ENCODE results near the gene SP100.
"Not testable (repeated sequence)": the region's sequence is repeated elsewhere in the genome, so short reads cannot be mapped to it uniquely, and the experiment has no call there.

SP100 gene

DNA sequence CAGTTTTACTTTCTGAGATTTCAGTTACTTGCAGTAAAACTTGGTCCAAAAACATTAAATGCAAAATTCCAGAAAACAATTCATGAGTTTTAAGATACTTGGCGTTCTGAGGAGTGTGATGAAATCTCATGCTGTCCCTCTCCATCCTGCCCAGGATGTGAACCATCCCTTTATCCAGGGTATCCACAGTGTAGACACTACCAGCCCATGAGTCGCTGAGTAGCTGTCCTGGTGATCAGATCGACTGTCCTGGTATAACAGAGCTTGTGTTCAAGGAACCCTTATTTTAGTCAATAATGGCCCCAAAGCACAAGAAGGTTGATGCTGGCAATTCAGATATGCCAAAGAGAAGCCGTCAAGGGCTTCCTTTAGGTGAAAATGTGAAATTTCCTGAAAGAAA, 3.2 kb downstream of the SP100 start:
- DNase-seq (ENCODE audit: low read depth), result no peak

DNA sequence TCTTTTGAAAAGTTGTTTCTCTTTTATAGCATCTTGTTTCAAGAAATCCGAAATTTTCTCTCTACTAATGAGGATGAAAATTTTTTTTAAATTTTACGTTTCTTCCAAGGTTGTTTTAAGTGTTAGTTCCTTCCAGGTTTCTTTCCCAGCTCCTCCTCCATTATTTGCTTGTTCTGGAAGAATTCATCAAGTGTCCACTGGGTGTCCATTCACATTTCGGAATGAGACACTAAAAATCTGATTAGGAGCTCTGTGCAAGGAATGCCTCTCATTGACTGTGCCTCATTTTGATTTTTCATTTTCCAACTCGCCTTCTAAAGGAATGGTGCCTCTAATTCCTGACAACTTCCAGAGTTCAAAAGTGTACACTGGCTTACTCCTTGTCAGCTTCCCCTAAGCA, 6.1 kb downstream of the SP100 start:
- DNase-seq (ENCODE audit: low read depth), result no peak

DNA sequence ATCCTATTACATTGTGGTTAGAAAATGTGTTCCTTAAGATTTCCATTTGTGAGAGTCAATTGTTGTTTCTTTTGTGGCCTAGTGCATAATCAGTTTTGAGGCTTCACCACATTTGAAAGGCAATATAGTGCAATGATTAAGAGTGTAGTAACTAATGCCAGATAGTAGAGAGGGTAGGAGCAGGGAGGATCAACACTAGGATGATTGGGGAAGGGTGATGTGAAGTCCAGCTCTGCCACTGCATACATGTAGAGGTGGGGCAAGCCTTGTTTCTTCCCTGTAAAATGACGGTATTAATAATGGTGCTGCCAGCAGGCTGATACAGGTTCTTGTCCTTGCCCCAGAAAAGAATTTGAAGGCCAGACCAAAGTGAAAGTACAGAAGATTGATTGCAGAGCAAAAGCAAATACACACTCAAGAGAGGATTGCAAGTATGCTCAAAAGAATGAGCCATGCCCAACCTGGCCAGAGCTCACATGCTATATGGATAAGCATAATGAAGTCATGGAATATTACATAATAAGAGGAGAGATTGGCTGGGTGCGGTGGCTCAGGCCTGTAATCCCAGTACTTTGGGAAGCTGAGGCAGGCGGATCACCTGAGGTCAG, 8.0 kb downstream of the SP100 start:
- DNase-seq (ENCODE audit: low read depth), result no peak

DNA sequence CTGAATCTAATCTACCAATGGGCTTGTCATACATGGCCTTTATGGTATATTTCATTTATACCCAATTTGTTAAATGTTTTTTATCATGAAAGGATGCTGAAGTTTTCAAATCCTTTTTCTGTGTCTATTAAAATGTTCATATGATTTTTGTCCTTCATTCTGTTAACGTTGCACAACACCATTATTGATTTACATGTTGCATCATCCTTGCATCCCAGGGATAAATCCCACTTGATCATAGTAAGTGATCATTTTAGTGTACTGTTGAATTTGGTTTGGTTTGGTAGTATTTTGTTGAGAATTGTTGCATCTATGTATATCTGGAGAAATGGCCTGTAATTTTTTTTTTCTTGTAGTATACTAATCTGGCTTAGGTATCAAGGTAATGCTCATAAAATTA, 9.4 kb downstream of the SP100 start:
- no peak for DNase-seq (ENCODE audit: low read depth)

DNA sequence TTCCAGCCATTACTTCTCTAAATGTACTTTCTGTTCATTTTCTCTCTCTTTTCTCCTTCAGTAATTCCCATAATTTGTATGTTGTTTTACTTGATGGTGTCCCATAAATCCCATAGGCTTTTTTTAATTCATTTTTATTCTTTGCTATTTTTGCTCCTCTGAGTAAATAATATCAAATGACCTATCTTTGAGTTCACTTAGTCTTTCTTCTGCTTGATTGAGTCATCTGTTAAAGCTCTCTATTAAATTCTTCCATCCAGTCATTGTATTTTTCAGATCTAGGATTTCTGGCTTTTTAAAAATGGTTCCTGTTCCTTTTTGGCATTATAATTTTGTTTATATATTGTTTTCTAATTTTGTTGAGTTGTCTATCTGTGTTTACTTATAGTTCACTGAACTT, 13.5 kb downstream of the SP100 start:
- DNase-seq (ENCODE audit: low read depth), result no peak

DNA sequence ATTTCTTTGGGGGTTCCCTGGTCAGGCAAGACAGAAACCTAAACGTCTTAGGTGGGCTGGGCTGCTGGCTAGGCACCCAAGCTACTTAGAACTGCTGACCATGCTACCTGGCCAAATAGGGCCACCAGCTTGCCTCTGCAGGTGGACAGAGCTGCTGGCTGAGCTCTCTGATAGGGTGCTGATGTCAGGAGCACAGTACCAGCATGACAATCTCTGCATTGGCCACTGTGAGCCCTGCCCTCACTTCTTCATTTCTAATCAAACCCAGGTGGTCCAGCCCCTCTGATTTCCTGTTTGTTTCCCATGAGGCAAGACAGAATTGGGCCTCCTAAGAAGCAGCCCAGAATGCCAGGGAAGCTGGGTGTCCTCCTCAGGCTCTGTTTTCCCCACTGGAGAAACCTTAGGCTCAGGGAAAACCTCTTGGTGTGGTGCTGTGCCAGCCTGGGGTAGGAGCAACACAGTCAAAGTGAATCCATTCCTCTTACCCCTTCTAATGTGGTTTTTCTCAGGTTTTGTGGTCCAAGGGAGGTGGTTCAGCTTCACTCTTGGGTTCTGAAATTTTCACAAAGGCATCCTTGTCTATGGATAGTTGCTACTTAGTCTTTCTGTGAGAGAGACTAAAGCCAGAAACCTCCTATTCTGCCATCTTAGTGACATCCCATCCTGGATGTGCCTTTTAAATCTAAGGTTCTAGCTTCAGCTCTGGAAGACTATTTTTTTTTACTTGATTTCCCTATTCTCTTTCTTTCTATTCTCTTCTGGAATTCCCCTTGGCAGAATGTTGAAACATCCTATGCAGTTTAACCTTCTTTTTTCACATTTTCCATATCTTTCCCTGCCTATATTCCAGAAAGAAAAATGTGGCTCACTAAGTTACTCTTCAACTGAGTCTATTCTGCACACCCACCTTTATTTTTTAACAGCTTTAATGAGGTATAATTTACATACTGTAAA, 15.2 kb downstream of the SP100 start:
- no peak for DNase-seq (ENCODE audit: low read depth)

DNA sequence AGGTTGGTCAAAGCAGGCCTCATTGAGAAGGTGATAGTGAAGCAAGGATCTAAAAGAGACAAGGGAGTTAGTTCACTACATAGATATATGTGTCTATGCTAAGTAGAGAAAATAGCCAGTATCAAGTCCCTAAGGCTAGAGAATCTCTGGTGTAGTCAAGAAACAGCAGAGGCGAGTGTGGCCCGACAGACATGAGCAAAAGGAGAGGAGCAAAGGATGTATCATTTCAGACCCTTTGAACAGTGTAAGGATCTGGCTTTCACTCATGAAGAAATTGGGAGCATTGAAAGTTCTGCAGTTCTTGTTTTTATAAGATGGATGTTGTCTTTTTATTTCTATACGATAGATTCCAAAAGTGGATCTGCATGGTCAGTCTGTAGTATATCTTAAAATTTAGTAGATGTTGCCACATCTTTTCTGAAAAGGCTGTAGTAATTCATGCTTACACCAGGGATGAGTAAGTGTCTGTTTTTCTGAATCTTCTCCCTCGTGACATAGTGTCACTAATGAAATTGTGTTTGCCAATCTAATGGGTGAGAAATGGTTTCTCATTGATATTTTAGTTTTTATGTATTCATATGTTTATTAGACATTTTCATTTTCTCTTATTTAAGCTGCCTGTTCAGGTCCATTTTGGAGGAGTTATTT, 18.8 kb downstream of the SP100 start:
- DNase-seq (ENCODE audit: low read depth), result no peak

DNA sequence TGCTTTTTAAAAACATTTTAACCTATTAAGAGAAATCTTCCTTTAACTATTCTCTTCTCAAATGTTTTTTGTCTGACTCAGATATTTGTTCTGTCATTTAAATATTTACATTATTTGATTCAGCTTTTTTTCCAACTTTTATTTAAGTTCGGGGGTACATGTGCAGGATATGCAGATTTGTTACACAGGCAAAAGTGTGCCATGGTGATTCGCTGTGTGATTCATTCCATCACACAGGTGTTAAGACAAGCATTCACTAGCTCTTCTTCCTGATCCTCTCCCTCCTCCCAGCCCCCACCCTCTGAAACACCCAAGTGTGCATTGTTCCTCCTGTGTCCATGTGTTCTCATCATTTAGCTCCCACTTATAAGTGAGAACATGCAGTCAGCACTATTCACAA, 19.4 kb downstream of the SP100 start:
- DNase-seq (ENCODE audit: low read depth), result no peak

DNA sequence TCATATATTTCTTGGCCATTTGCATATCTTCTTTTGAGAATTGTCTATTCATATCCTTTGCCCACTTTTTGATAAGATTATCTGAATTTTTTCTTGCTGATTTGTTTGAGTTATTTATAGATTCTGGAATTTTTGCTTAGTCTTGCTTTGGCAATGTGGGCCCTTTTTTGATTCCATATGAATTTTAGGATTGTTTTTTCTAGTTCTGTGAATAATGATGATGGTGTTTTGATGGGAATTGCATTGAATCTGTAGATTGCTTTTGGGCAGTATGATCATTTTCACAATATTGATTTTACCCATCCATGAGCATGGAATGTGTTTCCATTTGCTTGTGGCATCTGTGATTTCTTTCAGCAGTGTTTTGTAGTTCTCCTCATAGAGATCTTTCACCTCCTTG, 23.1 kb downstream of the SP100 start:
- not testable (repeated sequence) for DNase-seq (ENCODE audit: low read depth)

DNA sequence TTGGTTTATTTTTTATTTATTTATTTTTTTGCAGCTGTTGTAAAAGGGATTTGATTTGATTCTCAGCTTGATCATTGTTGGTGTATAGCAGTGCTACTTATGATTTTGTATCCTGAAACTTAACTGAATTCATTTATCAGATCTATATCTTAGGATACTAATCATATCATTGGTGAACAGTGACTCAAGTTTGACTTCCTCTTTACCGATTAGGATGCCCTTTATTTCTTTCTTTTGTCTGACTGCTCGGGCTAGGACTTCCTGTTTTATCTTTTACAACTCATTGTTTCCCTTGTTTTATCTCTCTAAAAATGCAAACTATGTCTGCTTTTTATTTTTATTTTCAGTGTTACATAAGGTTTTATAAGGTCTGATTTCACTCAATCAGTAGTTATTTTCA, 23.6 kb downstream of the SP100 start:
- DNase-seq (ENCODE audit: low read depth), result no peak

DNA sequence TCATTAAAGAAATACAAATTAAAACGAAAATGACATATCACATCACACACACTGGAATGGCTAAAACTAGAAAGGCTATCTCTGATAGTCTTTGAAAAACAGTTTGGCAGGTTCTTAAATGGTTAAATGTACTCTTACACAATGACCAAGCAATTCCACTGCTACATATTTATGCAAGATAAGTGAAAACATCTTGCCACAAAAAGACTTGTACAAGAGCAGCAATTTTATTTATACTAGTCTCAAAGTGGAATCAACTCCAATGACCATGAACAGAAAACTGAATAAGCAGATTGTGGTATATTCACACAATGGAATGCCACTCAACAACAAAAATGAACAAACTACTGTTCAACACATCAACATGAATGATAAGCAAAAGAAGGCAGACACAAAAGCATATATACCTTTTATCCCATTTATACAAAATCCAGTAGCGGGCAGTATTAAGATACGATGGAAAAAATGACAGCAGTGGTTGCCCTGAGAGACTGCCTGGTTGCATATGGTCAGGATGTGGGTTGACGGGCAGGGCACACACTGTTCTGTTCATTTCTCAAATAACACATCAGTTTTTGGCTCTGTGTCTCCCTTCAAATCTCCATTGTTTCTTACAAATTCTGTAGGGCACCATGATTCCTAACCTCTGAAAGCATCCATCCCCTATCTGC, 25.4 kb downstream of the SP100 start:
- DNase-seq (ENCODE audit: low read depth), result peak; percentile 76

DNA sequence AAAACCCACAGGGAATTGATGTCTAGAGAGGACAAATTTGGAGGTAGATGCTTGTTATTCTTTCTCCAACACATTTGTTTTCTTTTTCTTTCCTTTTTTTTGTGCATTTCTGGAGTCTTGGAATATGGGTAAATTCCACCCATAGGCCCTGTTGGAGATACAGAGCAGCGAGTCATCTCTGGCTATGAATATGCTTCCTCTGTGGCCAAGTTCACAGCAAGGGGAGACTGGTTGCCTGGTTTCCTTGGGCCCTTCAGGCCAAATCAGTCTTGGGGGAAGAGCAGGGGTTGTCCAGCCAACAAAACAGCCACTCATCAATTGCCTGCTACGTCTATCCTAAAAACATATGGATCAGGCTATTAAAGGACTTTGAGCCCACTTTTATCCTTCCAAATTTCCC, 27.5 kb downstream of the SP100 start:
- DNase-seq (ENCODE audit: low read depth), result peak; percentile 12

DNA sequence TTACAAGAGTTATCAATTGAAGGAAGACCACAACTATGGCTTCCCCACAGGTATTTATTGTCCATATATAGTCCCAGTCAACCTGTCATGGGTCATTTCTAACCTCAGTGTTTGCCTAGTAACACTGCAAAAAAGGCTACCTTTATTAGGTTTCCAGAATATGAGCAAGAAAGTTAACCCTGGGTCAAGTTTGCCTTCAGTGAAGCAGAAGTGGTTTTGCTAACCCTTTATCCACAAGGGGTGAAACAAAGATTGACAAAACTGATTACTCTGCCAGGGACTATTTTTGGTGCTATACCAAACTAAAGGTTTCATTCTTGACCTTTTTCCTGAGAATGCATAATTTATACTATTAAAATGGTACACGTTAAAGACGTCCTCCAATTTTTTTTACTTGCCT, 28.8 kb downstream of the SP100 start:
- DNase-seq (ENCODE audit: low read depth), result no peak

DNA sequence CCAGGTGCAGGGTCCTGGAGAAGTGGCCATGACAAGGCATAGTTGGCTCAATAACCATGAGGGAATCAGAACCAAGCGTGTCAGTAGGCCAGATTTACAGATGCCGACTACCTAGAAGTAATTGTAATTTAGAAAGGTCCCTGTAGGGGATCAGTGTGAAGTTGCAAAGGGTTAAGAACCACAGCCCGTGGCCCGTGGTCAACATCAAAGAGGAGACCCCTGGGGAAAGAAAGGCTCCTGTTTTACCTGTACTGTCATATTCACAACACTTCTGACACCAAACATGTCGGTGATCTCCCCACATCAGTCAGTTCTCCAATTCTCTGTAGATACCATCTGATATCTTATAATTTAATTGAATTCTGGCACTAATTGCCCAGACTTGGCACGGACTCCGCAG, 31.0 kb downstream of the SP100 start:
- DNase-seq (ENCODE audit: low read depth), result no peak

DNA sequence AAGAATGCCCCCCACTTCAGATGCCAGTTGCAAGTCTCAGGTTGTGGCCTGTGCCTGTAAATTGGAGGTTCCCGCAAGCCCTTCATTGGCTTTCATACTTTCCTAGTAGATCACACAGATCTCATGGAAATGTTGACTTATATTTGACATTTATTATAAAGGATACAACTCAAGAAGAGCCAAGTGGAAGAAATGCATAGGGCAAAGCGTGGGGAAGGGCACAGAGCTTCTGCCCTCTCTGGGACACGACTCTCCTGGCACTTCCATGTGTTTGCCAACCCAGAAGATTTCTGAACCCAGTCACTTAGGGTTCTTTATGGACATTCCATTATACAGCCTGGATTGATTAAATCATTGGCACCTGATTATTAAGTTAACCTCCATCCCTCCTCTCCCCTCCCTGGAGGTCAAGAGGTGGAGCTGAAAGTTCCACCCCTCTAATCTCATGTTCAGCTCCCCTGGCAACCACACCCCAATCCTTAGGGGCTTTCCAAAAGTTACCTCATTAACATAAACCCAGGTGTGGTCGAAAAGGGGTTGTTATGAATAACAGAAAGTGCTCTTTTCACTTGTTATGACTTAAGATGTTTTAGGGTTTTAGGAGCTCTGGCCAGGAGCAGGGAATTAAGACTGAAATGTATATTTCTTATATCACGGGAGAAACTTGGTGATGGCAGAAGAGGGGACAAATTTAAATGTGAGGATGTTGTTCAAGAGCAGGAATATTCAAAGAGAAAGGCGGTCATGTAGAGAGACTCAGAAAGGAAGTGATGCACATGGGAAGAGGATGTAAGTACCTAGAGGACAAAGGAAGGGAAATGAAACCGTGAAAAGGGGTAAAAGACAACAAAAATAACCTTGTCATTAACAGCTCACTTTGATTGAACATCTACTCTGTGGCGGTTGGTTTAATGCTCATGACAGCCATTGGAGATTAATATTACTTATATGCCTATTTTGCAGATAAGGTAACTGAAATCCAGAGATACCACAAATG, 31.8 kb downstream of the SP100 start:
- no peak for DNase-seq (ENCODE audit: low read depth)

DNA sequence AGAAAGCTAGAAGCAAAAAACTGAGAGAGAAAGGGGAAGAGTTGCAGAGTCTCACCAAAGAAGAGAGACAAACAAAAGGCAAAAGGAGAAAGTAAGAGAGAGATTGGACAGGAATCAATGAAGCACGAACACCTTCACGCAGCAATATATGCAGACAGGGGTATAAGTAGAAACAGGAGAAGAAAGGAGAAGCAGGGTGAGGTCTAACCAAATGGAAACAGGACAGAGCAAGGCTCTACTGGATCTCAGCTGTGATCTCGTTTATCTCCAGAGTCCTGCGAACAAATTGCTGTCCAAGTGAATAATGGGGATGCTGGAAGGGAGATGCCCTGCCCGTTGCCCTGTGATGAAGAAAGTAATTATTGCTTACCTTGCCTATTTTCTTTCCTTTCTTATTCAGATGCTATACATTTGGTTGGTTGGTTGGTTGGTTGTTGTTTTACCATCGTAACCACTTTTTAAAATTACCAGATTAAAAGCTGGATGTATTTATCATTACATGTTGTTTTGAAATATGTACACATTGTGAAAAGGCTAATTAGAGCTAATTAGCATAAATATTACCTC, 34.0 kb downstream of the SP100 start:
- no peak for DNase-seq (ENCODE audit: low read depth)

DNA sequence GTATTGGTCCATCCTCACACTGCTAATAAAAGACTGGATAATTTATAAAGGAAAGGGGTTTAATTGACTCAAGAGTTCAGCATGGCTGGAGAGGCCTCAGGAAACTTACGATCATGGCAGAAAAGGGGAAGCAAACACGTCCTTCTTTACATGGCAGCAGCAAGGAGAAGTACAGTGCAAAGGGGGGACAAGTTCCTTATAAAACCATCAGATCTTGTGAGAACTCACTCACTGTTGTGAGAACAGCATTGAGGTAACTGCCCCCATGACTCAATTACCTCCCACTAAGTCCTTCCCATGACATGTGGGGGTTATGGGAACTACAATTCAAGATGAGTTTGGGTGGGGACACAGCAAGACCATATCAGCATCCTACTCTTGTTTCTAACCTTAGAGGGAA, 37.0 kb downstream of the SP100 start:
- no peak for DNase-seq (ENCODE audit: low read depth)

DNA sequence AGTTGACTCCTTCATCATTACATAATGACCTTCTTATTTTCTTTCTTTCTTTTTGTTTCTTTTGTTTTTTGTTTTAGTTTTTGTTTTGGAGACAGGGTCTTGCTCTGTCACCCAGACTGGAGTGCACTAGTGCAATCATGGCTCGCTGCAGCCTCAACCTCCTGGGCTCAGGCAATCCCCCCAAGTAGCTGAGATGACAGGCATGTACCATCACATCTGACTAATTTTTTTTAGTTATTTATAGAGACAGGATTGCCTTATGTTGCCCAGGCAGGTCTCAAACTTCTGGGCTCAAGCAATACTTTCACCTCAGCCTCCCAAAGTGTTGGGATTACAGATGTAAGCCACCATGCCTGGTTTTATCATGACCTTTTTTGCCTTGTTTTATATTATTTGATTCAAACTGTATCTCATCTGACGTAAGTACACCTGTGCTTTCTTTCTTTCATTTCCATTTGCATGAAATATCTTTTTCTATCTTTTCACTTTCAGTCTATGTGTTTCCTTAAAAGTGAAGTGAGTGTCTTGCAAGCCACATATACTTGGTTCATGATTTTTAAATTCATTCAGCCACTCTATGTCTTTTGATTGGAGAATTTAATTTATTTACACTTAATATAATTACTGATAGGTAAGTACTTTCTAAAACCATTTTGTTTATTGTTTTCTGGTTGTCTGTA, 39.1 kb downstream of the SP100 start:
- DNase-seq (ENCODE audit: low read depth), result no peak

DNA sequence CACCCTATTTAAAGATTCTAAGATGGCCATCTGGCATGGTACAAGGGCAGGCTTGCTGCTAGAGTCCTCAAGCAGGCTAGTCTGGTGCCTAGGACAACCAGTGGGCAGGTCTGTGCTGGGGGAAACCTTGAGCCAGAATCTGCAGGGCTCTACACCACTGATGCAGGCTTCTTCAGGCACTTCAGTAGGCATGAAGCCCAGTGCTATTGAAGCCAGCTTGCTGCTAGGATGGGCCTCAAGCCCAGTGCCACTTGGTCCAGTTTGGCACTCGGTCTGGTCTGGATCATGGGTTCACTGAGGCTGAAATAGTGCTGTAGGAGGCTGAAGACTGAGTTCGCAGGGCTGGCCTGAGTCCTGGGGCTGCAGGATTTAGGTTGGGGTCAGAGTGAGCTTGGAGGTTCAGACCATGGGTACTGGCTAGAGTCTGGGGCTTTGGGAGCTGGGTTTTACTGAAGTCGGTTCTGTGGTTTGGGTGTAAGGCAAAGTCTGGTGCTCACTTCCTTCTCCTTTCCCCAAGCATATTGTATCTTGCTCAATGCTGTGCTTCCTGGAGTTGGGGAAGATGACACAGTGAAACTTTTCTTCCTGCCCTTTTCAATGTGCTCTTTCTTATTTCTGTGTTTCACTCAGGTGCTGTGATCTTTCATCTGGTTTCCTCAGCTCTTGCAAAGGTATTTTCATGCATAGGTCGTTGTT, 41.2 kb downstream of the SP100 start:
- no peak for DNase-seq (ENCODE audit: low read depth)

DNA sequence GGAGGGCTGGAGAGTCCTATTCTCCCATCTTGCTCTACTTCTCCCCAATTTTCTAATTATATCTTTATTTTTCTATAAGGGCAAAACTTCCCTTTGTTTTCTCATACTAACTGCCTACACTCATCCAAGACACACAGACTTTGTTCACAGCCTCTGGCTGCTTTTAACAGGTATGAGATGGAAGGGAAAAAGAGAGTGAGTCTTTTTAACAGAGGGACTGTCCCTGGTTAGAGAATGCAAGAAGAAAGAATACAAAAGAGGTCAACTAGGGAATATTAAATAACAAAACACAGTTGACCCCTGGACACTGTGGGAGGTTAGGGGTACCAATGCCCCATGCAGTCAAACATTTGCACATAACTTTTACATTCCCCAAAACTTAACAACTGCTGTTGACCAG, 41.8 kb downstream of the SP100 start:
- DNase-seq (ENCODE audit: low read depth), result no peak

Data from fibroblast of the conjunctiva (primary cell).